DND-41 (cell line): ENCODE results near the gene IQSEC2.

Experiments
- CTCF ChIP-seq: IDR thresholded peaks from 2 replicates; pipeline ENCODE4 v1.5.1; 2012; ENCODE audit warnings: borderline replicate concordance, low read length, moderate library complexity, mild to moderate bottlenecking; ENCODE audit not compliant: poor library complexity, severe bottlenecking; ENCODE audit errors: extremely low read depth
- EZH2 ChIP-seq: IDR thresholded peaks from 3 replicates; pipeline ENCODE4 v1.6.1; 2012; ENCODE audit warnings: borderline replicate concordance, low read depth, mild to moderate bottlenecking, moderate library complexity, low read length, inconsistent platforms; ENCODE audit not compliant: severe bottlenecking

- TF ChIP-seq CTCF, result no peak
- TF ChIP-seq EZH2, result no peak
Measured at GRCh38 chrX:53256446-53257041, 24.8 kb downstream of the IQSEC2 start.
